ENCODE measurements around the gene NME3.

GRCh38 chr16:1789643-1790045, 18.3 kb upstream of the NME3 start:
- TF ChIP-seq POLR2AphosphoS5 (IDR thresholded peaks at IDR 0.05) (no peak), CTCF (IDR thresholded peaks at IDR 0.05) (no peak)
